Keratinocyte (primary cell): Measurements from ENCODE around the gene NBL1. TPM values are rescaled to one million over a fixed set of nuclear protein-coding genes. Genes with fewer than 3 reads are reported as not detected.

Experiments used
- DNase-seq: peaks from one replicate; pipeline ENCODE4 v3.0.0-alpha.2; 2011; ENCODE audit warnings: low read depth, missing footprints, low spot score
- FAIRE-seq: peaks from 2 replicates; lab custom pipeline; 2011; peaks lifted over from hg19 to GRCh38; lab: Jason Lieb, UNC
- H2AFZ ChIP-seq: 2 replicates; pipeline ENCODE4 v1.6.0; 2012; ENCODE audit warnings: low read length, control low read depth, inconsistent platforms; ENCODE audit not compliant: control insufficient read depth
- H3K27ac ChIP-seq: 2 replicates; pipeline ENCODE4 v1.5.1; 2011; ENCODE audit warnings: low read length; ENCODE audit not compliant: control insufficient read depth, insufficient read depth
- H3K27me3 ChIP-seq: 3 replicates; pipeline ENCODE4 v1.6.0; 2011; ENCODE audit warnings: low read length; ENCODE audit not compliant: control insufficient read depth, insufficient read depth; ENCODE audit errors: extremely low read depth
- H3K36me3 ChIP-seq, 2 experiments: 2 replicates in 1 of 2; 3 replicates in 1 of 2; pipeline ENCODE4 v1.5.1; 2011; ENCODE audit warnings: low read length in 2 of 2, mild to moderate bottlenecking in 1 of 2; ENCODE audit not compliant: control insufficient read depth in 2 of 2, insufficient read depth in 2 of 2; ENCODE audit errors: extremely low read depth in 1 of 2
- H3K4me1 ChIP-seq: 3 replicates; pipeline ENCODE4 v1.5.1; 2011; ENCODE audit warnings: low read length; ENCODE audit not compliant: control insufficient read depth, insufficient read depth; ENCODE audit errors: extremely low read depth
- H3K4me2 ChIP-seq: 3 replicates; pipeline ENCODE4 v1.6.0; 2011; ENCODE audit warnings: low read depth, low read length; ENCODE audit not compliant: control insufficient read depth, insufficient read depth; ENCODE audit errors: extremely low read depth
- H3K4me3 ChIP-seq, 3 experiments: fragments of 200-600 bp in 1 of 3; sonication (generic) in 1 of 3; 2 replicates in 2 of 3; 3 replicates in 1 of 3; pipeline ENCODE4 v1.5.1; 2011 to 2016; ENCODE audit warnings: low read length in 3 of 3, mild to moderate bottlenecking in 3 of 3, control low read depth in 2 of 3, inconsistent platforms in 1 of 3, low read depth in 1 of 3, mixed read lengths in 1 of 3, mixed run types in 1 of 3, moderate library complexity in 1 of 3; ENCODE audit not compliant: control insufficient read depth in 2 of 3, insufficient read depth in 2 of 3; ENCODE audit errors: extremely low read depth in 1 of 3
- H3K79me2 ChIP-seq: 2 replicates; pipeline ENCODE4 v1.6.0; 2012; ENCODE audit warnings: low read length; ENCODE audit not compliant: control insufficient read depth, insufficient read depth
- H3K9ac ChIP-seq: 3 replicates; pipeline ENCODE4 v1.6.0; 2011; ENCODE audit warnings: low read length; ENCODE audit not compliant: control insufficient read depth, insufficient read depth; ENCODE audit errors: extremely low read depth
- H3K9me1 ChIP-seq: 3 replicates; pipeline ENCODE4 v1.6.0; 2011; ENCODE audit warnings: low read length; ENCODE audit not compliant: control insufficient read depth, insufficient read depth; ENCODE audit errors: extremely low read depth
- H3K9me3 ChIP-seq: 2 replicates; pipeline ENCODE4 v1.5.1; 2012; ENCODE audit warnings: low read depth, low read length; ENCODE audit not compliant: control insufficient read depth
- H4K20me1 ChIP-seq: 3 replicates; pipeline ENCODE4 v1.6.0; 2011; ENCODE audit warnings: low read length; ENCODE audit not compliant: control insufficient read depth, insufficient read depth; ENCODE audit errors: extremely low read depth
- EZH2 ChIP-seq: IDR thresholded peaks from one replicate; pipeline ENCODE4 v1.6.1; 2012; ENCODE audit warnings: inconsistent platforms, mild to moderate bottlenecking, low read length, moderate library complexity
- dilution Hi-C: fragments of 300-500 bp; cut with MboI; formaldehyde crosslinking; loops from one replicate; pipeline ENCODE4 v1.7.0; 2020; ENCODE audit warnings: low sequenced_read_pairs; ENCODE audit not compliant: extremely low pct_ligation_motif_present
- polyA plus RNA-seq, 5 experiments: library from polyadenylated mRNA; depleted of rRNA in 3 of 5; stranded (reverse) in 3 of 5; stranded (forward) in 1 of 5; unstranded in 1 of 5; fragments of >200 nt; gene quantifications; 1 replicate in 1 of 5; 2 replicates in 3 of 5; 3 replicates in 1 of 5; pipeline versions ENCODE4 v1.2.1 to v1.2.3, GENCODE V29; 2011 to 2012; ENCODE audit warnings: missing spikeins in 2 of 5, low read depth in 1 of 5, low replicate concordance in 1 of 5
- TF ChIP-seq, protein P1 (sequence below), 3 experiments: IDR thresholded peaks in 1 of 3; conservative IDR thresholded peaks in 1 of 3; optimal IDR thresholded peaks in 1 of 3; 2 replicates in 2 of 3; 3 replicates in 1 of 3; pipeline versions ENCODE3 to v1.5.1; 2011; ENCODE audit warnings: low read length in 3 of 3, mild to moderate bottlenecking in 3 of 3, moderate library complexity in 2 of 3, control low read depth in 1 of 3, inconsistent platforms in 1 of 3; ENCODE audit not compliant: insufficient read depth in 2 of 3; ENCODE audit errors: extremely low read depth in 1 of 3

The NBL1 gene
- polyA plus RNA-seq, 1 donor (not counting 4 experiments of a cell fraction or from before 2014, with no cell fraction given), result 74.5 TPM

DNA sequence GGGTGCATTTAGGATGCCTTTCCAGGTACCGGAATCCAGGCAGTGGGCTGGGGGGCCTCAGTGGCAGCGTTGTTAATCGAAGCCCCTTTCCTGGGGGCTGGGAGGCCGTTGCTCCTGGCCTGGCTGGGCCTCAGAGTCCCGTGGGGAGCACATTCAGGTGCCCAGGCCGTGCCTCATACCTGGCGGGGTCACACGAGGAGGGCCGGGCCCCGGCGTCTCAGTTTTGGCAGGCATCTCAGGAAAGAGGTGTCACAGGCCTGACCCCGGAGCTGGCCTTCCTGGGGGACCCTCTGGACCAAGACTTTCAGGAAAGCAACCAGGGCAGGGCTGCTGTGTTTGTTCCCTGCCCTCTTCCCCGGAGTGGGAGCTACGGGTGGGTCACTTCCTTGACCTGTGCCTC, 4.1 kb downstream of the NBL1 start:
- no peaks in the 10 kb centered on the region for H3K27me3 ChIP-seq
- H3K9me3 ChIP-seq, result no peaks in the 10 kb centered on the region
- peaks cover 59% of the 10 kb centered on the region for H3K4me1 ChIP-seq
- FAIRE-seq (no peak), DNase-seq (no peak)
- H3K36me3 ChIP-seq, result peaks cover 0 to 3% of the 10 kb centered on the region in 2 experiments
- no peak overlapping the region for H3K9ac ChIP-seq
- peaks cover 63% of the 10 kb centered on the region for H3K79me2 ChIP-seq
- dilution Hi-C loops, result loop anchor here (25.0 kb wide), 1 partner anchor 211 kb away; no protein-coding TSS in a partner anchor
- H2AFZ ChIP-seq, result no peak overlapping the region
- H3K4me2 ChIP-seq, result peak overlapping the region; percentile 85
- H3K9me1 ChIP-seq, result peaks cover 6% of the 10 kb centered on the region
- peak overlapping the region; percentile 41 for H3K27ac ChIP-seq
- TF ChIP-seq EZH2, result no peak
- TF ChIP-seq, protein P1, sequence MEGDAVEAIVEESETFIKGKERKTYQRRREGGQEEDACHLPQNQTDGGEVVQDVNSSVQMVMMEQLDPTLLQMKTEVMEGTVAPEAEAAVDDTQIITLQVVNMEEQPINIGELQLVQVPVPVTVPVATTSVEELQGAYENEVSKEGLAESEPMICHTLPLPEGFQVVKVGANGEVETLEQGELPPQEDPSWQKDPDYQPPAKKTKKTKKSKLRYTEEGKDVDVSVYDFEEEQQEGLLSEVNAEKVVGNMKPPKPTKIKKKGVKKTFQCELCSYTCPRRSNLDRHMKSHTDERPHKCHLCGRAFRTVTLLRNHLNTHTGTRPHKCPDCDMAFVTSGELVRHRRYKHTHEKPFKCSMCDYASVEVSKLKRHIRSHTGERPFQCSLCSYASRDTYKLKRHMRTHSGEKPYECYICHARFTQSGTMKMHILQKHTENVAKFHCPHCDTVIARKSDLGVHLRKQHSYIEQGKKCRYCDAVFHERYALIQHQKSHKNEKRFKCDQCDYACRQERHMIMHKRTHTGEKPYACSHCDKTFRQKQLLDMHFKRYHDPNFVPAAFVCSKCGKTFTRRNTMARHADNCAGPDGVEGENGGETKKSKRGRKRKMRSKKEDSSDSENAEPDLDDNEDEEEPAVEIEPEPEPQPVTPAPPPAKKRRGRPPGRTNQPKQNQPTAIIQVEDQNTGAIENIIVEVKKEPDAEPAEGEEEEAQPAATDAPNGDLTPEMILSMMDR (optimal IDR thresholded peaks at IDR 0.05 in 1 of 3, IDR thresholded peaks at IDR 0.05 in 1 of 3, conservative IDR thresholded peaks at IDR 0.05 in 1 of 3; ENCODE audit: extremely low read depth in 1 of 3, insufficient read depth in 2 of 3, low read length in 3 of 3), result no peak
- H3K4me3 ChIP-seq, result peak overlapping the region in 2 of 3 experiments; percentile 26 to 35
- no peaks in the 10 kb centered on the region for H4K20me1 ChIP-seq

- dilution Hi-C loops, result loop anchor here (25.0 kb wide), 1 partner anchor 211 kb away; no protein-coding TSS in a partner anchor
- no peak overlapping the region for H3K9ac ChIP-seq
- DNase-seq (no peak), FAIRE-seq (peak; percentile 74)
- H2AFZ ChIP-seq, result no peak overlapping the region
- peaks cover 0 to 3% of the 10 kb centered on the region in 2 experiments for H3K36me3 ChIP-seq
- H3K4me2 ChIP-seq, result peak overlapping the region; percentile 85
- peaks cover 67% of the 10 kb centered on the region for H3K79me2 ChIP-seq
- H3K4me3 ChIP-seq, result no peak overlapping the region
- H3K4me1 ChIP-seq, result peaks cover 57% of the 10 kb centered on the region
- peak overlapping the region; percentile 41 for H3K27ac ChIP-seq
- no peaks in the 10 kb centered on the region for H4K20me1 ChIP-seq
- no peaks in the 10 kb centered on the region for H3K27me3 ChIP-seq
- TF ChIP-seq, protein P1 (optimal IDR thresholded peaks at IDR 0.05 in 1 of 3, IDR thresholded peaks at IDR 0.05 in 1 of 3, conservative IDR thresholded peaks at IDR 0.05 in 1 of 3; ENCODE audit: extremely low read depth in 1 of 3, insufficient read depth in 2 of 3, low read length in 3 of 3), result peak; percentile 42 to 75 (median 60)
- TF ChIP-seq EZH2, result no peak
- no peaks in the 10 kb centered on the region for H3K9me3 ChIP-seq
- H3K9me1 ChIP-seq, result peaks cover 6% of the 10 kb centered on the region
These were observed 4.6 kb downstream of the NBL1 start for GRCh38 chr1:19648689-19649088.
